Prostate gland (tissue), 2 donors: ENCODE data around the gene SYNM. TPM values are rescaled to one million over a fixed set of nuclear protein-coding genes. Genes with fewer than 3 reads are reported as not detected.

Experiments used
- DNase-seq: peaks from one replicate; pipeline ENCODE4 v3.0.0-alpha.2; 2019; ENCODE audit warnings: low spot score
- H3K27ac ChIP-seq, 2 donors: fragments of 200-600 bp; sonication (generic); 2 replicates each; pipeline ENCODE4 v1.5.1; 2017 to 2019
- H3K27me3 ChIP-seq: fragments of 200-600 bp; sonication (generic); replicated peaks from 2 replicates; pipeline ENCODE4 v1.5.1; 2019; ENCODE audit not compliant: insufficient read depth
- H3K36me3 ChIP-seq, 2 donors: fragments of 200-600 bp; sonication (generic); 1 replicate in 1 of 2; 2 replicates in 1 of 2; pipeline versions ENCODE4 v1.5.1 to v1.8.1; 2017 to 2019
- H3K4me1 ChIP-seq: fragments of 200-600 bp; sonication (generic); replicated peaks from 2 replicates; pipeline ENCODE4 v1.5.1; 2019
- H3K4me3 ChIP-seq, 2 donors: fragments of 200-600 bp; sonication (generic); 2 replicates each; pipeline ENCODE4 v1.5.1; 2017 to 2019
- H3K9me3 ChIP-seq: fragments of 200-600 bp; sonication (generic); 2 replicates; pipeline ENCODE4 v1.5.1; 2017
- CTCF ChIP-seq, 4 experiments: fragments of 200-600 bp in 2 of 4; fragments of 450-650 bp in 2 of 4; sonication (generic) in 2 of 4; IDR thresholded peaks; 1 replicate in 3 of 4; 2 replicates in 1 of 4; pipeline ENCODE4 v1.5.1; 2016 to 2019; ENCODE audit warnings: antibody characterized with exemption in 4 of 4, mild to moderate bottlenecking in 2 of 4, moderate library complexity in 2 of 4
- POLR2A ChIP-seq: fragments of 450-650 bp; IDR thresholded peaks from one replicate; pipeline ENCODE4 v1.6.1; 2016; ENCODE audit warnings: antibody characterized with exemption, mild to moderate bottlenecking
- POLR2AphosphoS5 ChIP-seq: sonication (generic); formaldehyde crosslinking; IDR thresholded peaks from one replicate; pipeline ENCODE4 v1.6.1; 2017; ENCODE audit warnings: antibody characterized with exemption
- WGBS: methylation state at CpG from one replicate; pipeline ENCODE4 v1.1.5; 2018; 5-methylcytosine and 5-hydroxymethylcytosine counted together
- intact Hi-C: fragments of 100-400 bp; cut with DNase I; formaldehyde crosslinking; loops from one replicate; pipeline ENCODE4 v1.14.2; 2022
- total RNA-seq, 2 donors: library from RNA; depleted of rRNA; stranded (reverse); fragments of >200 nt; gene quantifications; one replicate each; pipeline ENCODE4 v1.1.0, GENCODE V29; 2016

Gene SYNM
- total RNA-seq, 2 donors from 2014 or later = 181 to 185 TPM

DNA sequence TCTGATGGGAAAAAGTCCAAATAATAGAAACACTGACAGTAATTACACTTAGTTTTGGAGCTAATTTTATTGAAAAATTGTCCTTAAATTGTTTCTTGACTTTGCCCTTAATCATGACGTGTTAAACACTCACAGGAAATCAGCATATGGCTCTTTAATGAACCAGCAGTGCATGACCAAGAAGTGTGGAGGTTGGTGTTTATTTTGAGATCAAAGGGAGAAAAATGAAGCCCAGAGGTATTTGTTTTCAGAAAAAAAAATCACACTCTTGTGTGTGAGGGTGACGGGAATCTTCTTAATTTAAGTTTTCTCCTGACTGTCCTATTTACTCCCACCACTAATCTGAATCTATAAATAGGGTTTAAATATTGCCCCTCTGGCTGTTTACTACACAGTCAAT lies 28.8 kb upstream of the SYNM start:
- no peak for DNase-seq
- TF ChIP-seq POLR2AphosphoS5 (no peak), POLR2A (no peak), CTCF (IDR thresholded peaks at IDR 0.05) (no peak)
- Histone ChIP-seq H3K4me1 (no peaks in the 10 kb centered on the region), H3K9me3 (no peaks in the 10 kb centered on the region), H3K4me3 (no peak overlapping the region), H3K36me3 (no peaks in the 10 kb centered on the region), H3K27ac (peak overlapping the region in 1 of 2 donors; percentile 27), H3K27me3 (no peaks in the 10 kb centered on the region)
- WGBS = 88% methylated on average over 2 of the region's 2 CpGs
- intact Hi-C loops = loop anchor here (5.0 to 10.0 kb wide), 4 partner anchors 299 to 631 kb away; no protein-coding TSS in a partner anchor

DNA sequence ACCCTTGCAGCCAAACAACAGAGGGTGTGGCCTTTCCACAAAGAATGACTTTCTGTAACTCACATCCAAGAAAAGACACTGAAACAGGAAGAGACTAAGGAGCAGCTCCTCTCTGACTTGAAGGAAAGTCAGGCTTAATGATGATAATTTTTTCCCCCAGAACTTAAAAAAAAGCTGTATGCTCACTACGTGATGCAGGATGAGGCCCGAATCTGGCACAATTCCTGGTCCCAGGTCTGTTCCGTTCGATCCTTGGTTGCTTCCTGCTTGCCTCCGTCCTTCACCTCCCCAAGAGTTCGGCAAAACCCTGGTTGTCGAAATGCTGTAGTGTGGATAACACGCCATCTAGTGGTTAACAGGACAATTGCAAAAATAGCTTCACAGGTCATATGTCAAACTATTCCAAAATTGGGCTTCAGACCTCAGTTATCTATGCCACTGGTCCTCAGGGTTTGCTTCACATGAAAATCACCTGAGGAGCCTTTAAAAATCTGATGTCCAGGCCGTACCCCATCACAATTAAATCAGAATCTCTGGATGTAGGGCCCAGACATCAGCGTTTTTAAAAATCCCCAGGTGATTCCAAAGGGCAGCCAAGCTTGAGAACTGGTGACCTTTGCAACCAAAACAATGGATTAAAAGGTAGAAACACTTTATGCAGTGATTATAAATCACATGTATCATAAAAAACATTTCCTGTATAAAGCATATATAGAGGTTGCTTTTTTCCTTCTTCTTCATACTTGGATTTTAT lies 28.1 kb upstream of the SYNM start:
- intact Hi-C loops = loop anchor here (5.0 to 10.0 kb wide), 4 partner anchors 299 to 632 kb away; no protein-coding TSS in a partner anchor
- peak; percentile 67 for DNase-seq
- Histone ChIP-seq H3K27ac (peak overlapping the region in 1 of 2 donors; percentile 27), H3K9me3 (no peaks in the 10 kb centered on the region), H3K27me3 (no peaks in the 10 kb centered on the region), H3K36me3 (no peaks in the 10 kb centered on the region), H3K4me3 (peak overlapping the region; percentile 7 to 18), H3K4me1 (no peaks in the 10 kb centered on the region)
- TF ChIP-seq POLR2A (no peak), CTCF (IDR thresholded peaks at IDR 0.05) (peak in 3 of 4 experiments; percentile 83 to 95 (median 90)), POLR2AphosphoS5 (peak; percentile 76)
- WGBS = 9% methylated on average over 10 of the region's 10 CpGs

DNA sequence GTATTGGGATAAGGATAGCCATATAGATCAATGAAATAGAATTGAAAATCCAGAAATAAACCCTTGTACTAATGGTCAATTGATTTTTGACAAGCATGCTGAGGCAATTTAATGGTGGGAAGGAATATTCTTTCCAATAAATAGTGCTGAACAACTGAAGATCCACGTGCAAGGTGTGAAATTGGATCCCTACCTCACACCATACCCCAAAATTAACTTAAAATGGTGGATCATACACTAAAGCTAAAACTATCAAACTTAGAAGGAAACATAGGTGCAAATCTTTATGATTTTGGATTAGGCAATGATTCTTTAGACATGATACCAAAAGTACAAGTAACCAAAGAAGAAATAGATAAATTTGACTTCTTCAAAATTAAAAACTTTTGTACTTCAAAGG lies 22.1 kb upstream of the SYNM start:
- intact Hi-C loops = no loop called here
- H3K27me3 ChIP-seq = no peaks in the 10 kb centered on the region
- 82% methylated on average over 1 of the region's 1 CpG for WGBS
- no peaks in the 10 kb centered on the region for H3K4me1 ChIP-seq
- no peak for DNase-seq
- H3K4me3 ChIP-seq = no peak overlapping the region
- TF ChIP-seq POLR2A = no peak
- TF ChIP-seq POLR2AphosphoS5 = no peak
- TF ChIP-seq CTCF (IDR thresholded peaks at IDR 0.05) = no peak
- no peak overlapping the region for H3K27ac ChIP-seq
- H3K9me3 ChIP-seq = no peaks in the 10 kb centered on the region
- H3K36me3 ChIP-seq = no peaks in the 10 kb centered on the region

DNA sequence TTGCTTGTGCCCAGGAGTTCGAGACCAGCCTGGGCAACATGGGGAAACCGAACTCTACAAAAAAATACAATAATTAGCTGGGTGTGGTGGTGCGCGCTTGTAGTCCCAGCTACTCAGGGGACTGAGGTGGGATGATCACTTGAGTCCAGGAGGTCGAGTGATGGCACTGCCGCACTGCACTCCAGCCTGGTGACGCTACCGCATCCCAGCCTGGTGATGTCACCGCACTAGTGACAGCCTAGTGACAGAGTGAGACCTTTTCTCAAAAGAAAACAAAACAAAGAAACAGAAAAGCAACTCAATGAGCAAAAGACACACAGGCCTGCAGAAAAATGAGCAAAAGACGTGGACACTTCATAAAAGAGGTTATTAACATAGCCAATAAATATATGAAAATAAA lies 19.9 kb upstream of the SYNM start:
- 94% methylated on average over 10 of the region's 10 CpGs for WGBS
- no peak overlapping the region for H3K27ac ChIP-seq
- H3K36me3 ChIP-seq = no peaks in the 10 kb centered on the region
- no peaks in the 10 kb centered on the region for H3K27me3 ChIP-seq
- H3K4me3 ChIP-seq = no peak overlapping the region
- TF ChIP-seq CTCF (IDR thresholded peaks at IDR 0.05) = no peak
- TF ChIP-seq POLR2A = no peak
- no peak for TF ChIP-seq POLR2AphosphoS5
- intact Hi-C loops = no loop called here
- H3K4me1 ChIP-seq = no peaks in the 10 kb centered on the region
- DNase-seq = no peak
- H3K9me3 ChIP-seq = no peaks in the 10 kb centered on the region
